Smooth muscle cell (in vitro differentiated cells): Measurements from ENCODE around the gene NPR2. TPM values are rescaled to one million over a fixed set of nuclear protein-coding genes. Genes with fewer than 3 reads are reported as not detected.

ENCODE experiments used
- DNase-seq: peaks from one replicate; lab custom pipeline; 2025; ENCODE audit not compliant: unreplicated experiment; lab: John Stamatoyannopoulos, UW
- H2AFZ ChIP-seq: fragments of 200-600 bp; sonication (generic); 2 replicates; pipeline ENCODE4 v1.6.0; 2016; ENCODE audit warnings: antibody characterized with exemption, low read depth, mild to moderate bottlenecking
- H3F3A ChIP-seq: fragments of 200-600 bp; sonication (generic); 2 replicates; pipeline ENCODE4 v1.6.0; 2017; ENCODE audit warnings: antibody characterized with exemption, low read depth
- H3K27ac ChIP-seq: fragments of 200-600 bp; sonication (generic); 2 replicates; pipeline ENCODE4 v1.5.1; 2016; ENCODE audit warnings: low read depth, mild to moderate bottlenecking
- H3K27me3 ChIP-seq: fragments of 200-600 bp; sonication (generic); 2 replicates; pipeline ENCODE4 v1.6.1; 2016; ENCODE audit warnings: low read depth, mild to moderate bottlenecking
- H3K36me3 ChIP-seq: fragments of 200-600 bp; sonication (generic); 2 replicates; pipeline ENCODE4 v1.5.1; 2016; ENCODE audit warnings: low read depth
- H3K4me1 ChIP-seq: fragments of 200-600 bp; sonication (generic); 2 replicates; pipeline ENCODE4 v1.5.1; 2016; ENCODE audit warnings: low read depth
- H3K4me2 ChIP-seq: fragments of 200-600 bp; sonication (generic); 2 replicates; pipeline ENCODE4 v1.6.0; 2016; ENCODE audit warnings: mild to moderate bottlenecking
- H3K4me3 ChIP-seq: fragments of 200-600 bp; sonication (generic); 2 replicates; pipeline ENCODE4 v1.5.1; 2016; ENCODE audit warnings: mild to moderate bottlenecking
- H3K79me2 ChIP-seq: fragments of 200-600 bp; sonication (generic); 2 replicates; pipeline ENCODE4 v1.6.0; 2016; ENCODE audit warnings: low read depth, mild to moderate bottlenecking
- H3K9ac ChIP-seq: fragments of 200-600 bp; sonication (generic); 2 replicates; pipeline ENCODE4 v1.6.0; 2016; ENCODE audit warnings: low read depth
- H3K9me3 ChIP-seq: fragments of 200-600 bp; sonication (generic); replicated peaks from 2 replicates; pipeline ENCODE4 v1.5.1; 2016; ENCODE audit warnings: low read depth
- H4K20me1 ChIP-seq: fragments of 200-600 bp; sonication (generic); 2 replicates; pipeline ENCODE4 v1.6.0; 2016; ENCODE audit warnings: low read depth
- CTCF ChIP-seq: fragments of 200-600 bp; sonication (generic); IDR thresholded peaks from 2 replicates; pipeline ENCODE4 v1.5.1; 2017; ENCODE audit warnings: borderline replicate concordance, mild to moderate bottlenecking, antibody characterized with exemption; ENCODE audit not compliant: insufficient read depth, poor library complexity, severe bottlenecking
- WGBS: methylation state at CpG from one replicate; pipeline ENCODE4 v1.1.7; 2016; ENCODE audit warnings: low lambda C conversion rate; 5-methylcytosine and 5-hydroxymethylcytosine counted together
- polyA plus RNA-seq: library from polyadenylated mRNA; unstranded; fragments of >200 nt; fragmentation: Nextera tagmentation; extraction: Ambion mirVana; gene quantifications from 2 replicates; pipeline ENCODE4 v1.2.1, GENCODE V29; 2016
- total RNA-seq: library from RNA; depleted of rRNA; stranded (reverse); fragments of >200 nt; gene quantifications from 2 replicates; pipeline ENCODE4 v1.2.3, GENCODE V29; 2014

The NPR2 gene
- total and polyA plus RNA-seq, 2 experiments from 2014 or later: 16.4 to 19.4 TPM

GRCh38 chr9:35836595-35836994 is 45.2 kb downstream of the NPR2 start:
- no peak overlapping the region for H3K27ac ChIP-seq
- no peaks in the 10 kb centered on the region for H3F3A ChIP-seq
- H3K9ac ChIP-seq: no peak overlapping the region
- no peak for DNase-seq
- no peak for TF ChIP-seq CTCF
- 96% methylated on average over 5 of the region's 5 CpGs for WGBS
- no peaks in the 10 kb centered on the region for H4K20me1 ChIP-seq
- H3K4me2 ChIP-seq: no peak overlapping the region
- H2AFZ ChIP-seq: no peak overlapping the region
- H3K9me3 ChIP-seq: no peaks in the 10 kb centered on the region
- no peaks in the 10 kb centered on the region for H3K36me3 ChIP-seq
- no peaks in the 10 kb centered on the region for H3K4me1 ChIP-seq
- H3K4me3 ChIP-seq: no peak overlapping the region
- H3K79me2 ChIP-seq: no peaks in the 10 kb centered on the region
- H3K27me3 ChIP-seq: no peaks in the 10 kb centered on the region

GRCh38 chr9:35839926-35840325 is 48.5 kb downstream of the NPR2 start:
- 96% methylated on average over 5 of the region's 5 CpGs for WGBS
- H4K20me1 ChIP-seq: no peaks in the 10 kb centered on the region
- H3K4me2 ChIP-seq: no peak overlapping the region
- peaks cover 5% of the 10 kb centered on the region for H3F3A ChIP-seq
- H3K27me3 ChIP-seq: no peaks in the 10 kb centered on the region
- no peaks in the 10 kb centered on the region for H3K79me2 ChIP-seq
- no peak overlapping the region for H3K27ac ChIP-seq
- no peak overlapping the region for H3K9ac ChIP-seq
- DNase-seq: no peak
- no peak overlapping the region for H3K4me3 ChIP-seq
- TF ChIP-seq CTCF: no peak
- H3K4me1 ChIP-seq: no peaks in the 10 kb centered on the region
- H2AFZ ChIP-seq: no peak overlapping the region
- no peaks in the 10 kb centered on the region for H3K36me3 ChIP-seq
- H3K9me3 ChIP-seq: no peaks in the 10 kb centered on the region

GRCh38 chr9:35840881-35841644 is 49.7 kb downstream of the NPR2 start:
- Histone ChIP-seq H3K9ac (no peak overlapping the region), H2AFZ (no peak overlapping the region), H3K27me3 (no peaks in the 10 kb centered on the region), H3K27ac (no peak overlapping the region), H4K20me1 (no peaks in the 10 kb centered on the region), H3K4me2 (no peak overlapping the region), H3K9me3 (no peaks in the 10 kb centered on the region), H3K4me1 (peaks cover 8% of the 10 kb centered on the region), H3K4me3 (no peak overlapping the region), H3K36me3 (no peaks in the 10 kb centered on the region), H3K79me2 (no peaks in the 10 kb centered on the region), H3F3A (peaks cover 10% of the 10 kb centered on the region)
- no peak for DNase-seq
- TF ChIP-seq CTCF: no peak
- WGBS: 96% methylated on average over 15 of the region's 15 CpGs

- H3K9ac ChIP-seq: no peak overlapping the region
- no peak for TF ChIP-seq CTCF
Measured at GRCh38 chr9:35841645-35841900, 50.2 kb downstream of the NPR2 start.

More at GRCh38 chr9:35841645-35841900, 50.2 kb downstream of the NPR2 start:
- no peaks in the 10 kb centered on the region for H3K27me3 ChIP-seq
- H3K4me3 ChIP-seq: no peak overlapping the region
- no peak overlapping the region for H2AFZ ChIP-seq
- H3K79me2 ChIP-seq: no peaks in the 10 kb centered on the region
- H3K27ac ChIP-seq: no peak overlapping the region
- H3K4me1 ChIP-seq: peaks cover 13% of the 10 kb centered on the region
- no peaks in the 10 kb centered on the region for H4K20me1 ChIP-seq
- DNase-seq: no peak
- H3F3A ChIP-seq: peaks cover 10% of the 10 kb centered on the region
- H3K9me3 ChIP-seq: no peaks in the 10 kb centered on the region
- no peaks in the 10 kb centered on the region for H3K36me3 ChIP-seq
- H3K4me2 ChIP-seq: no peak overlapping the region
- 74% methylated on average over 5 of the region's 5 CpGs for WGBS
